ENCODE data around the gene KCNQ2.

DNA sequence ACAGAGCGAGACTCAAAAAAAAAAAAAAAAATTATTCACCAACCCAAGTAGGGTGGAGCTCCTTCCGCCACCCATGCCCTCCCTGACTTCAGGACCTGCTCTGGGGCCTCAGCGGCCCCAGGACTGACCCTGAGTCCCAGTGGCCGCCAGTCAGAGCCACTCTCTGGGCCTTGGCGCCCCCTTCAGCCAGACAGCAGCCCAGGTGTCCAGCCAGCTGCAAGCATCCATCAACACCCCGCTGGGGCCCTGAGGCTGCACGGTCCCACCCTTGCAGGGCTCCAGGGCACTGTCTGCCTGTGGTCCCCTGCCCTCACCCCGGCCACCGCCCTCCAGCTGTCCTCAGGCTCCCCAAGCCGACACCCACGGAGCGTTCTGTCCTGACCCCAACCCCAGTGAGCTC lies 11.4 kb upstream of the KCNQ2 start:
- TF ChIP-seq, protein P1, sequence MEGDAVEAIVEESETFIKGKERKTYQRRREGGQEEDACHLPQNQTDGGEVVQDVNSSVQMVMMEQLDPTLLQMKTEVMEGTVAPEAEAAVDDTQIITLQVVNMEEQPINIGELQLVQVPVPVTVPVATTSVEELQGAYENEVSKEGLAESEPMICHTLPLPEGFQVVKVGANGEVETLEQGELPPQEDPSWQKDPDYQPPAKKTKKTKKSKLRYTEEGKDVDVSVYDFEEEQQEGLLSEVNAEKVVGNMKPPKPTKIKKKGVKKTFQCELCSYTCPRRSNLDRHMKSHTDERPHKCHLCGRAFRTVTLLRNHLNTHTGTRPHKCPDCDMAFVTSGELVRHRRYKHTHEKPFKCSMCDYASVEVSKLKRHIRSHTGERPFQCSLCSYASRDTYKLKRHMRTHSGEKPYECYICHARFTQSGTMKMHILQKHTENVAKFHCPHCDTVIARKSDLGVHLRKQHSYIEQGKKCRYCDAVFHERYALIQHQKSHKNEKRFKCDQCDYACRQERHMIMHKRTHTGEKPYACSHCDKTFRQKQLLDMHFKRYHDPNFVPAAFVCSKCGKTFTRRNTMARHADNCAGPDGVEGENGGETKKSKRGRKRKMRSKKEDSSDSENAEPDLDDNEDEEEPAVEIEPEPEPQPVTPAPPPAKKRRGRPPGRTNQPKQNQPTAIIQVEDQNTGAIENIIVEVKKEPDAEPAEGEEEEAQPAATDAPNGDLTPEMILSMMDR (IDR thresholded peaks at IDR 0.05): no peak
- no peak for TF ChIP-seq POLR2A (IDR thresholded peaks at IDR 0.05)

Data from testis (tissue), 2 donors.